ENCODE data around the gene DRC3.

Gene DRC3

DNA sequence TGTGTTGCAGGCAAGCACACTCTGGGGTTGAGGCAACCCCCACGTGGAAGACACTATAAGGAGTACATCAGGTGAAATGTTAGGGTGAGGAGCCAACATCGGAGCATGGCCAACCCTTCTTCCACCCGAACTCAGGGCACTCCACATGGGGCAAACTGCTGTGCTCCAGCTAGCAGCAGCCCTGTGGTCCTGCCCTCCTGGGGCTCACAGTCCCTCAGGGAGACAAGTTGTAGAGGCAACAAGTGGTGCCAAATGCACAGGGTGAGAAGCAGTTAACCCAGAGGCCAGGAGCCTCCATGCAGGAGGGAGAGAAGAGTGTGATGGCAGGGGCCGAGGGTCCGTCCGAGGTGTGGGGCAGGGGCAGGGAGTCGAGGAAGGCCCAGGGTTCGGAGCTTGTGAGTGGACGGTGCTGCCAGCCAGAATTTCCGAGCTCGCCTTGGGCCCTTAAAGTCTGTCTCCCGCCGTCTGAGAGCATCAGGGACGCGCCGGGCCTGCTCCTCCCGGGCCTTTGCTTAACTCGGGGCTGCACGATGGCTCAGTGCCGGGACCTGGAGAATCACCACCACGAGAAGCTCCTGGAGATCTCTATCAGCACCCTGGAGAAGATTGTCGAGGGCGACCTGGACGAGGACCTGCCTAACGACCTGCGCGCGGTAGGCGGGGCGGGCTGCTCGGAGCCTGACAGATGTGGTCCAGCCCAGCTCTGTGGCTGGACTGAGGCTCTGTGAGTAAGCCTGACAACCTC lies 34.0 kb downstream of the DRC3 start:
- WGBS, 2 donors (ENCODE audit: extremely low coverage in 2 of 2, insufficient read length in 2 of 2, insufficient replicate concordance in 1 of 2) = no CpG with 5 or more reads among the region's 31 CpGs
- H3K4ac ChIP-seq (ENCODE audit: low read length) = no peak overlapping the region
- no peak overlapping the region for H4K8ac ChIP-seq (ENCODE audit: low read depth, low read length)
- no peak overlapping the region for H3K27ac ChIP-seq (replicated peaks; ENCODE audit: low read length)
- H4K91ac ChIP-seq (ENCODE audit: low read depth, low read length, poor library complexity) = no peak overlapping the region
- no peaks in the 10 kb centered on the region for H3K79me1 ChIP-seq (ENCODE audit: low read depth, low read length)
- H2BK5ac ChIP-seq (ENCODE audit: low read length) = no peak overlapping the region
- H3K4me3 ChIP-seq (ENCODE audit: low read length in 2 of 2) = no peak overlapping the region
- H2AK5ac ChIP-seq (ENCODE audit: low read depth, low read length) = no peak overlapping the region
- H3K9me3 ChIP-seq (replicated peaks in 1 of 2; ENCODE audit: control insufficient read depth in 2 of 2, insufficient read depth in 1 of 2, low read depth in 1 of 2, low read length in 2 of 2) = peaks cover 0 to 3% of the 10 kb centered on the region in 2 donors
- no peak overlapping the region for H2AFZ ChIP-seq (ENCODE audit: low read length)
- H3K4me2 ChIP-seq (ENCODE audit: insufficient read depth, low read length, poor library complexity, severe bottlenecking) = no peak overlapping the region
- H3K14ac ChIP-seq (ENCODE audit: low read length) = no peak overlapping the region
- no peak for DNase-seq (ENCODE audit: low spot score)
- peak overlapping the region; percentile 69 for H2BK120ac ChIP-seq (ENCODE audit: low read depth, low read length)
- peak overlapping the region; percentile 18 for H3K23ac ChIP-seq (ENCODE audit: low read depth, low read length, poor library complexity)
- H3K36me3 ChIP-seq (replicated peaks in 1 of 2; ENCODE audit: control insufficient read depth in 2 of 2, insufficient read depth in 2 of 2, low read length in 2 of 2) = peaks cover 0 to 5% of the 10 kb centered on the region in 2 donors
- H2BK15ac ChIP-seq (ENCODE audit: low read length) = peak overlapping the region; percentile 62
- peaks cover 0 to 4% of the 10 kb centered on the region in 2 donors for H3K4me1 ChIP-seq (ENCODE audit: control insufficient read depth in 2 of 2, insufficient read depth in 1 of 2, low read depth in 1 of 2, low read length in 2 of 2)
- H3K27me3 ChIP-seq (ENCODE audit: control insufficient read depth in 3 of 3, insufficient read depth in 3 of 3, low read depth in 1 of 3, low read length in 3 of 3) = no peaks in the 10 kb centered on the region
- H3K18ac ChIP-seq (ENCODE audit: low read length) = peak overlapping the region; percentile 20
- peak overlapping the region; percentile 85 for H2BK12ac ChIP-seq (ENCODE audit: low read length)
- peak overlapping the region; percentile 68 for H3K9ac ChIP-seq (ENCODE audit: low read depth, low read length, poor library complexity)

- Histone ChIP-seq H4K8ac (ENCODE audit: low read depth, low read length) (no peak overlapping the region), H2BK15ac (ENCODE audit: low read length) (no peak overlapping the region), H3K23ac (ENCODE audit: low read depth, low read length, poor library complexity) (no peak overlapping the region), H2BK120ac (ENCODE audit: low read depth, low read length) (no peak overlapping the region), H3K4ac (ENCODE audit: low read length) (no peak overlapping the region), H3K27ac (replicated peaks; ENCODE audit: low read length) (no peak overlapping the region), H3K14ac (ENCODE audit: low read length) (no peak overlapping the region), H3K4me3 (ENCODE audit: low read length in 2 of 2) (peak overlapping the region in 1 of 2 donors; percentile 49), H3K4me2 (ENCODE audit: insufficient read depth, low read length, poor library complexity, severe bottlenecking) (no peak overlapping the region), H3K9me3 (replicated peaks in 1 of 2; ENCODE audit: control insufficient read depth in 2 of 2, insufficient read depth in 1 of 2, low read depth in 1 of 2, low read length in 2 of 2) (peaks cover 0 to 3% of the 10 kb centered on the region in 2 donors), H2AK5ac (ENCODE audit: low read depth, low read length) (peak overlapping the region; percentile 15), H3K79me1 (ENCODE audit: low read depth, low read length) (no peaks in the 10 kb centered on the region), H3K27me3 (ENCODE audit: control insufficient read depth in 3 of 3, insufficient read depth in 3 of 3, low read depth in 1 of 3, low read length in 3 of 3) (no peaks in the 10 kb centered on the region), H2AFZ (ENCODE audit: low read length) (no peak overlapping the region), H3K36me3 (replicated peaks in 1 of 2; ENCODE audit: control insufficient read depth in 2 of 2, insufficient read depth in 2 of 2, low read length in 2 of 2) (peaks cover 0 to 5% of the 10 kb centered on the region in 2 donors), H2BK5ac (ENCODE audit: low read length) (no peak overlapping the region), H2BK12ac (ENCODE audit: low read length) (no peak overlapping the region), H3K18ac (ENCODE audit: low read length) (no peak overlapping the region), H4K91ac (ENCODE audit: low read depth, low read length, poor library complexity) (no peak overlapping the region), H3K9ac (ENCODE audit: low read depth, low read length, poor library complexity) (peak overlapping the region; percentile 65), H3K4me1 (ENCODE audit: control insufficient read depth in 2 of 2, insufficient read depth in 1 of 2, low read depth in 1 of 2, low read length in 2 of 2) (peaks cover 0 to 4% of the 10 kb centered on the region in 2 donors)
- WGBS, 2 donors (ENCODE audit: extremely low coverage in 2 of 2, insufficient read length in 2 of 2, insufficient replicate concordance in 1 of 2) = no CpG with 5 or more reads among the region's 5 CpGs
- DNase-seq (ENCODE audit: low spot score) = no peak
Measured at GRCh38 chr17:18008496-18009268, 36.0 kb downstream of the DRC3 start.

- no peak overlapping the region for H2BK12ac ChIP-seq (ENCODE audit: low read length)
- H4K91ac ChIP-seq (ENCODE audit: low read depth, low read length, poor library complexity) = no peak overlapping the region
- no peak overlapping the region for H3K18ac ChIP-seq (ENCODE audit: low read length)
- no peak overlapping the region for H3K9ac ChIP-seq (ENCODE audit: low read depth, low read length, poor library complexity)
- no peaks in the 10 kb centered on the region for H3K27me3 ChIP-seq (ENCODE audit: control insufficient read depth in 3 of 3, insufficient read depth in 3 of 3, low read depth in 1 of 3, low read length in 3 of 3)
- H3K4me1 ChIP-seq (ENCODE audit: control insufficient read depth in 2 of 2, insufficient read depth in 1 of 2, low read depth in 1 of 2, low read length in 2 of 2) = peaks cover 0 to 4% of the 10 kb centered on the region in 2 donors
- H2AK5ac ChIP-seq (ENCODE audit: low read depth, low read length) = no peak overlapping the region
- DNase-seq (ENCODE audit: low spot score) = no peak
- H3K9me3 ChIP-seq (replicated peaks in 1 of 2; ENCODE audit: control insufficient read depth in 2 of 2, insufficient read depth in 1 of 2, low read depth in 1 of 2, low read length in 2 of 2) = peaks cover 0 to 3% of the 10 kb centered on the region in 2 donors
- no peak overlapping the region for H2AFZ ChIP-seq (ENCODE audit: low read length)
- no peak overlapping the region for H2BK5ac ChIP-seq (ENCODE audit: low read length)
- H3K4me2 ChIP-seq (ENCODE audit: insufficient read depth, low read length, poor library complexity, severe bottlenecking) = no peak overlapping the region
- no peak overlapping the region for H3K27ac ChIP-seq (replicated peaks; ENCODE audit: low read length)
- peak overlapping the region; percentile 49 for H3K23ac ChIP-seq (ENCODE audit: low read depth, low read length, poor library complexity)
- H3K4me3 ChIP-seq (ENCODE audit: low read length in 2 of 2) = no peak overlapping the region
- no peak overlapping the region for H2BK15ac ChIP-seq (ENCODE audit: low read length)
- WGBS, 2 donors (ENCODE audit: extremely low coverage in 2 of 2, insufficient read length in 2 of 2, insufficient replicate concordance in 1 of 2) = no CpG with 5 or more reads among the region's 8 CpGs
- no peak overlapping the region for H2BK120ac ChIP-seq (ENCODE audit: low read depth, low read length)
- no peak overlapping the region for H3K4ac ChIP-seq (ENCODE audit: low read length)
- H3K14ac ChIP-seq (ENCODE audit: low read length) = no peak overlapping the region
- H3K36me3 ChIP-seq (replicated peaks in 1 of 2; ENCODE audit: control insufficient read depth in 2 of 2, insufficient read depth in 2 of 2, low read length in 2 of 2) = peaks cover 0 to 5% of the 10 kb centered on the region in 2 donors
- H4K8ac ChIP-seq (ENCODE audit: low read depth, low read length) = no peak overlapping the region
- H3K79me1 ChIP-seq (ENCODE audit: low read depth, low read length) = no peaks in the 10 kb centered on the region
Measured at GRCh38 chr17:18009609-18010420, 37.2 kb downstream of the DRC3 start.

All from neuronal stem cell (in vitro differentiated cells).